IMR-90 (cell line): Measurements from ENCODE around the gene MFSD6L. TPM values are rescaled to one million over a fixed set of nuclear protein-coding genes. Genes with fewer than 3 reads are reported as not detected.

Source experiments
- ATAC-seq: fragments of 200-7000 bp; cut with Tn5 transposase; 2 replicates; pipeline ENCODE4 v1.9.1; 2020; ENCODE audit warnings: low read depth, mild to moderate bottlenecking, moderate library complexity
- BruUV-seq: library from RNA; stranded (reverse); fragments of 400-500 nt; replicated peaks from 2 replicates; lab custom pipeline; 2021; lab: Mats Ljungman, UMichigan
- CTCF ChIA-PET: fragments of 300-600 bp; formaldehyde crosslinking; extraction: SDS; loops from one replicate; lab custom pipeline; 2021; ENCODE audit warnings: antibody characterized with exemption; lab: Yijun Ruan, JAX
- POLR2A ChIA-PET: fragments of 300-600 bp; sonication (Branson Sonifier 250); formaldehyde crosslinking; loops from one replicate; lab custom pipeline; 2022; ENCODE audit warnings: antibody characterized with exemption; ENCODE audit not compliant: unreplicated experiment; lab: Charles Lee
- DNase-seq: peaks from one replicate; pipeline ENCODE4 v3.0.0; 2013
- H2AFZ ChIP-seq: replicated peaks from 2 replicates; pipeline ENCODE3; 2013; ENCODE audit warnings: low read length, mild to moderate bottlenecking; ENCODE audit not compliant: poor library complexity
- H2AK5ac ChIP-seq: 2 replicates; pipeline ENCODE4 v1.6.1; 2013; ENCODE audit warnings: low read depth, low read length, inconsistent platforms
- H2AK9ac ChIP-seq: replicated peaks from 2 replicates; pipeline ENCODE3; 2013; ENCODE audit warnings: mild to moderate bottlenecking, low read depth, low read length, moderate library complexity; ENCODE audit not compliant: poor library complexity
- H2BK120ac ChIP-seq: 2 replicates; pipeline ENCODE4 v1.6.1; 2013; ENCODE audit warnings: low read depth, low read length, inconsistent platforms
- H2BK15ac ChIP-seq: 3 replicates; pipeline ENCODE4 v1.6.1; 2013; ENCODE audit warnings: low read depth, low read length, inconsistent platforms
- H2BK20ac ChIP-seq: 2 replicates; pipeline ENCODE4 v1.6.1; 2013; ENCODE audit warnings: low read depth, mild to moderate bottlenecking, inconsistent platforms, low read length, moderate library complexity
- H2BK5ac ChIP-seq: 2 replicates; pipeline ENCODE4 v1.6.1; 2013; ENCODE audit warnings: mild to moderate bottlenecking, low read depth, low read length, inconsistent platforms; ENCODE audit not compliant: poor library complexity, severe bottlenecking
- H3K14ac ChIP-seq: replicated peaks from 2 replicates; pipeline ENCODE4 v1.6.1; 2013; ENCODE audit warnings: low read depth, low read length, inconsistent platforms
- H3K18ac ChIP-seq: 2 replicates; pipeline ENCODE4 v1.6.1; 2013; ENCODE audit warnings: low read depth, low read length, control low read depth
- H3K23ac ChIP-seq: 2 replicates; pipeline ENCODE4 v1.6.1; 2013; ENCODE audit warnings: low read depth, low read length, inconsistent platforms
- H3K27ac ChIP-seq: 2 replicates; pipeline ENCODE4 v1.5.1; 2013; ENCODE audit warnings: mild to moderate bottlenecking, control low read depth, low read length; ENCODE audit not compliant: insufficient read depth
- H3K27me3 ChIP-seq: 2 replicates; pipeline ENCODE4 v1.6.1; 2013; ENCODE audit warnings: low read length; ENCODE audit not compliant: control insufficient read depth, insufficient read depth
- H3K36me3 ChIP-seq: 2 replicates; pipeline ENCODE4 v1.6.1; 2013; ENCODE audit warnings: low read length, mixed read lengths; ENCODE audit not compliant: control insufficient read depth, insufficient read depth
- H3K4ac ChIP-seq: 2 replicates; pipeline ENCODE4 v1.6.1; 2013; ENCODE audit warnings: low read depth, low read length, inconsistent platforms
- H3K4me1 ChIP-seq: 2 replicates; pipeline ENCODE4 v1.6.1; 2013; ENCODE audit warnings: low read length, mixed read lengths; ENCODE audit not compliant: control insufficient read depth, insufficient read depth
- H3K4me2 ChIP-seq: 2 replicates; pipeline ENCODE4 v1.6.1; 2013; ENCODE audit warnings: low read depth, mild to moderate bottlenecking, control low read depth, low read length, moderate library complexity
- H3K4me3 ChIP-seq: 2 replicates; pipeline ENCODE4 v1.5.1; 2013; ENCODE audit warnings: low read depth, mild to moderate bottlenecking, control low read depth, low read length, moderate library complexity; ENCODE audit not compliant: insufficient read depth
- H3K56ac ChIP-seq: 2 replicates; pipeline ENCODE4 v1.6.1; 2013; ENCODE audit warnings: low read length, inconsistent platforms; ENCODE audit not compliant: insufficient read depth; ENCODE audit errors: extremely low read depth
- H3K79me1 ChIP-seq, 2 experiments: 2 replicates each; pipeline ENCODE4 v1.6.1; 2013; ENCODE audit warnings: low read length in 2 of 2, inconsistent platforms in 1 of 2, low read depth in 1 of 2
- H3K9ac ChIP-seq: 2 replicates; pipeline ENCODE4 v1.6.1; 2013; ENCODE audit warnings: low read depth, low read length, control low read depth
- H3K9me1 ChIP-seq: 2 replicates; pipeline ENCODE4 v1.6.1; 2013; ENCODE audit warnings: low read length, inconsistent platforms; ENCODE audit not compliant: insufficient read depth
- H3K9me3 ChIP-seq: 2 replicates; pipeline ENCODE4 v1.6.1; 2013; ENCODE audit warnings: low read length; ENCODE audit not compliant: control insufficient read depth, insufficient read depth
- H4K20me1 ChIP-seq: 2 replicates; pipeline ENCODE4 v1.6.1; 2013; ENCODE audit warnings: low read length, inconsistent platforms; ENCODE audit not compliant: insufficient read depth
- H4K5ac ChIP-seq: 2 replicates; pipeline ENCODE4 v1.6.1; 2013; ENCODE audit warnings: mild to moderate bottlenecking, low read depth, low read length, control low read depth
- H4K8ac ChIP-seq, 2 experiments: 2 replicates each; pipeline ENCODE4 v1.6.1; 2013; ENCODE audit warnings: low read depth in 2 of 2, low read length in 2 of 2, control low read depth in 1 of 2, inconsistent platforms in 1 of 2
- H4K91ac ChIP-seq: 2 replicates; pipeline ENCODE4 v1.6.1; 2013; ENCODE audit warnings: low read depth, low read length, inconsistent platforms; ENCODE audit not compliant: insufficient read depth
- BHLHE40 ChIP-seq: fragments of 150-350 bp; IDR thresholded peaks from 2 replicates; pipeline ENCODE4 v1.6.1; 2016; ENCODE audit warnings: mild to moderate bottlenecking, low read depth, low read length
- POLR2A ChIP-seq: IDR thresholded peaks from 2 replicates; pipeline ENCODE4 v1.6.1; 2012; ENCODE audit warnings: mild to moderate bottlenecking, low read depth, low read length
- RAD21 ChIP-seq: IDR thresholded peaks from 2 replicates; pipeline ENCODE4 v1.6.1; 2012; ENCODE audit warnings: low read length, improper control_type of control experiment
- WGBS, 2 experiments: methylation state at CpG; one replicate each; pipeline versions ENCODE4 v1.1.5 to v1.1.7; 2013; ENCODE audit warnings: missing lambda C conversion rate in 2 of 2; ENCODE audit not compliant: insufficient read length in 1 of 2; ENCODE audit errors: extremely low coverage in 2 of 2; 5-methylcytosine and 5-hydroxymethylcytosine counted together
- dilution Hi-C: fragments of 300-500 bp; cut with HindIII; formaldehyde crosslinking; loops from one replicate; pipeline ENCODE4 v1.14.3; 2018; ENCODE audit warnings: low sequenced_read_pairs; ENCODE audit not compliant: unreplicated experiment
- in situ Hi-C: fragments of 300-500 bp; cut with MboI; formaldehyde crosslinking; loops from 3 replicates; pipeline ENCODE4 v1.14.3; 2019; ENCODE audit warnings: low sequenced_read_pairs, inconsistent platforms, mixed read lengths
- intact Hi-C: fragments of 100-400 bp; cut with micrococcal nuclease; formaldehyde crosslinking; loops from 2 replicates; pipeline ENCODE4 v1.10.0; 2022
- polyA plus RNA-seq, 3 experiments: library from polyadenylated mRNA; depleted of rRNA; stranded (reverse); fragments of >200 nt; gene quantifications; 2 replicates each; pipeline ENCODE4 v1.2.3, GENCODE V29; 2012; ENCODE audit warnings: low replicate concordance in 1 of 3
- total RNA-seq: library from RNA; depleted of rRNA; stranded (reverse); fragments of >200 nt; gene quantifications from 2 replicates; pipeline ENCODE4 v1.2.3, GENCODE V29; 2012

MFSD6L gene
- total and polyA plus RNA-seq, 2 of the 4 experiments (the other 2 are of a cell fraction), result not detected

GRCh38 chr17:8753136-8753975 lies 45.8 kb downstream of the MFSD6L start:
- no peak overlapping the region for H3K23ac ChIP-seq
- H2BK5ac ChIP-seq, result no peak overlapping the region
- H4K5ac ChIP-seq, result no peak overlapping the region
- no peaks in the 10 kb centered on the region for H3K36me3 ChIP-seq
- no peak overlapping the region for H3K56ac ChIP-seq
- no peak overlapping the region for H2AK9ac ChIP-seq
- H3K18ac ChIP-seq, result no peak overlapping the region
- H2AK5ac ChIP-seq, result no peak overlapping the region
- no peaks in the 10 kb centered on the region for H3K9me3 ChIP-seq
- H2AFZ ChIP-seq, result no peak overlapping the region
- H2BK20ac ChIP-seq, result no peak overlapping the region
- ChIA-PET CTCF (interaction anchor here (0.6 kb wide), 1 partner anchor 731 kb away, joined by 5 read pairs; no protein-coding TSS in a partner anchor), POLR2A (no interaction called here)
- no peak overlapping the region for H2BK120ac ChIP-seq
- TF ChIP-seq RAD21, result no peak
- TF ChIP-seq POLR2A, result no peak
- TF ChIP-seq BHLHE40, result no peak
- no peaks in the 10 kb centered on the region for H3K9me1 ChIP-seq
- H3K14ac ChIP-seq, result no peak overlapping the region
- dilution Hi-C loops, result no loop called here
- H4K91ac ChIP-seq, result no peak overlapping the region
- no peak overlapping the region for H3K4me3 ChIP-seq
- no peaks in the 10 kb centered on the region for H3K79me1 ChIP-seq
- WGBS, 2 experiments, result no CpG with 5 or more reads among the region's 12 CpGs
- H3K4me2 ChIP-seq, result no peak overlapping the region
- intact Hi-C loops, result no loop called here
- no TSS peak for BruUV-seq
- H4K8ac ChIP-seq, result no peak overlapping the region
- ATAC-seq (no peak), DNase-seq (no peak)
- in situ Hi-C loops, result loop anchor here (10.0 to 25.0 kb wide), 2 partner anchors 339 to 666 kb away; partner anchors contain the start of gene ALOX12B
- H4K20me1 ChIP-seq, result no peaks in the 10 kb centered on the region
- H3K9ac ChIP-seq, result no peak overlapping the region
- no peaks in the 10 kb centered on the region for H3K4me1 ChIP-seq
- no peak overlapping the region for H3K4ac ChIP-seq
- no peak overlapping the region for H3K27ac ChIP-seq
- H3K27me3 ChIP-seq, result peaks cover 21% of the 10 kb centered on the region
- H2BK15ac ChIP-seq, result no peak overlapping the region
